Vagina (tissue), 2 donors: ENCODE measurements around the gene PECR. TPM values are rescaled to one million over a fixed set of nuclear protein-coding genes. Genes with fewer than 3 reads are reported as not detected.
A peak's percentile ranks its signal among the peaks of the same experiment; 100 is the strongest.

Source experiments
- DNase-seq, 2 donors: peaks; one replicate each; pipeline ENCODE4 v3.0.0-alpha.2; 2017; ENCODE audit errors: extremely low spot score in 2 of 2
- H3K27ac ChIP-seq: fragments of 200-600 bp; sonication (generic); one replicate; pipeline ENCODE4 v1.5.1; 2019
- H3K27me3 ChIP-seq: fragments of 200-600 bp; sonication (generic); one replicate; pipeline ENCODE4 v1.5.1; 2019
- H3K36me3 ChIP-seq, 2 donors: fragments of 200-600 bp; sonication (generic); one replicate each; pipeline ENCODE4 v1.5.1; 2017 to 2019
- H3K4me1 ChIP-seq: fragments of 200-600 bp; sonication (generic); one replicate; pipeline ENCODE4 v1.5.1; 2019
- H3K4me3 ChIP-seq, 2 donors: fragments of 200-600 bp; sonication (generic); 1 replicate in 1 of 2; 2 replicates in 1 of 2; pipeline ENCODE4 v1.5.1; 2016 to 2019
- H3K9me3 ChIP-seq: fragments of 200-600 bp; sonication (generic); one replicate; pipeline ENCODE4 v1.5.1; 2019
- CTCF ChIP-seq, 3 experiments: fragments of 450-650 bp in 2 of 3; fragments of 200-600 bp in 1 of 3; sonication (generic) in 1 of 3; IDR thresholded peaks; one replicate each; pipeline ENCODE4 v1.5.1; 2017 to 2019; ENCODE audit warnings: antibody characterized with exemption in 3 of 3, mild to moderate bottlenecking in 2 of 3, moderate library complexity in 2 of 3
- POLR2A ChIP-seq, 2 donors: fragments of 450-650 bp; IDR thresholded peaks; one replicate each; pipeline ENCODE4 v1.6.1; 2017; ENCODE audit warnings: antibody characterized with exemption in 2 of 2, mild to moderate bottlenecking in 2 of 2, moderate library complexity in 2 of 2
- POLR2AphosphoS5 ChIP-seq, 2 donors: sonication (generic); formaldehyde crosslinking; IDR thresholded peaks; one replicate each; pipeline ENCODE4 v1.9.0; 2017; ENCODE audit warnings: antibody characterized with exemption in 2 of 2, mild to moderate bottlenecking in 2 of 2, low read depth in 1 of 2; ENCODE audit not compliant: insufficient read depth in 1 of 2
- intact Hi-C: fragments of 100-400 bp; cut with DNase I; formaldehyde crosslinking; loops from one replicate; pipeline ENCODE4 v1.15.1; 2023
- total RNA-seq: library from RNA; depleted of rRNA; stranded (reverse); fragments of >200 nt; gene quantifications from one replicate; pipeline ENCODE4 v1.2.3, GENCODE V29; 2016

Gene PECR
- total RNA-seq, 1 donor from 2014 or later: 13.0 TPM

- no peak overlapping the region for H3K4me3 ChIP-seq
- no peaks in the 10 kb centered on the region for H3K27me3 ChIP-seq
- TF ChIP-seq POLR2A (IDR thresholded peaks at IDR 0.05) (no peak), CTCF (IDR thresholded peaks at IDR 0.05) (no peak)
- H3K36me3 ChIP-seq: no peaks in the 10 kb centered on the region
- no peak for DNase-seq
- no peaks in the 10 kb centered on the region for H3K4me1 ChIP-seq
- no peak overlapping the region for H3K27ac ChIP-seq
- intact Hi-C loops: no loop called here
- H3K9me3 ChIP-seq: no peaks in the 10 kb centered on the region
Measured at GRCh38 chr2:216041438-216041837, 40.2 kb downstream of the PECR start.

- H3K36me3 ChIP-seq: no peaks in the 10 kb centered on the region
- intact Hi-C loops: no loop called here
- H3K4me1 ChIP-seq: no peaks in the 10 kb centered on the region
- no peak overlapping the region for H3K27ac ChIP-seq
- no peaks in the 10 kb centered on the region for H3K27me3 ChIP-seq
- TF ChIP-seq POLR2AphosphoS5 (IDR thresholded peaks at IDR 0.05; ENCODE audit: insufficient read depth in 1 of 2, low read depth in 1 of 2): no peak
- no peak for TF ChIP-seq CTCF (IDR thresholded peaks at IDR 0.05)
- no peak for TF ChIP-seq POLR2A (IDR thresholded peaks at IDR 0.05)
- no peaks in the 10 kb centered on the region for H3K9me3 ChIP-seq
- H3K4me3 ChIP-seq: no peak overlapping the region
- no peak for DNase-seq
Measured at GRCh38 chr2:216039918-216040317, 41.7 kb downstream of the PECR start.

GRCh38 chr2:216034065-216034464, 47.5 kb downstream of the PECR start:
- Histone ChIP-seq H3K36me3 (no peaks in the 10 kb centered on the region), H3K4me3 (no peak overlapping the region), H3K27ac (no peak overlapping the region), H3K27me3 (no peaks in the 10 kb centered on the region), H3K4me1 (no peaks in the 10 kb centered on the region), H3K9me3 (no peaks in the 10 kb centered on the region)
- DNase-seq: no peak
- intact Hi-C loops: no loop called here
- TF ChIP-seq CTCF (IDR thresholded peaks at IDR 0.05): peak in 2 of 3 experiments; percentile 45 to 62
- TF ChIP-seq POLR2A (IDR thresholded peaks at IDR 0.05): no peak
- no peak for TF ChIP-seq POLR2AphosphoS5 (IDR thresholded peaks at IDR 0.05; ENCODE audit: insufficient read depth in 1 of 2, low read depth in 1 of 2)

- Histone ChIP-seq H3K27me3 (no peaks in the 10 kb centered on the region), H3K4me1 (no peaks in the 10 kb centered on the region), H3K27ac (no peak overlapping the region), H3K36me3 (no peaks in the 10 kb centered on the region), H3K4me3 (no peak overlapping the region), H3K9me3 (no peaks in the 10 kb centered on the region)
- DNase-seq: no peak
- intact Hi-C loops: no loop called here
- TF ChIP-seq POLR2AphosphoS5 (IDR thresholded peaks at IDR 0.05; ENCODE audit: insufficient read depth in 1 of 2, low read depth in 1 of 2): no peak
- no peak for TF ChIP-seq POLR2A (IDR thresholded peaks at IDR 0.05)
- TF ChIP-seq CTCF (IDR thresholded peaks at IDR 0.05): no peak
Measured at GRCh38 chr2:216033403-216033802, 48.2 kb downstream of the PECR start.

- H3K4me3 ChIP-seq: no peak overlapping the region
- no peaks in the 10 kb centered on the region for H3K9me3 ChIP-seq
- intact Hi-C loops: no loop called here
- no peaks in the 10 kb centered on the region for H3K4me1 ChIP-seq
- H3K36me3 ChIP-seq: no peaks in the 10 kb centered on the region
- H3K27me3 ChIP-seq: no peaks in the 10 kb centered on the region
- no peak for TF ChIP-seq POLR2A (IDR thresholded peaks at IDR 0.05)
- no peak for TF ChIP-seq CTCF (IDR thresholded peaks at IDR 0.05)
- no peak for TF ChIP-seq POLR2AphosphoS5 (IDR thresholded peaks at IDR 0.05; ENCODE audit: insufficient read depth in 1 of 2, low read depth in 1 of 2)
- no peak overlapping the region for H3K27ac ChIP-seq
- no peak for DNase-seq
Measured at GRCh38 chr2:216031960-216032689, 49.5 kb downstream of the PECR start.
